HCT116 (cell line): ENCODE measurements around the gene CD200.

Experiments
- CEBPB ChIP-seq: IDR thresholded peaks from 2 replicates; pipeline ENCODE4 v1.6.1; 2012; ENCODE audit warnings: low read depth
- CTCF ChIP-seq, 3 experiments: fragments of 200-600 bp in 1 of 3; sonication (generic) in 1 of 3; IDR thresholded peaks in 2 of 3; conservative IDR thresholded peaks in 1 of 3; 2 replicates each; pipeline ENCODE4 v1.5.1; 2012 to 2017; ENCODE audit warnings: low read depth in 2 of 3, low read length in 2 of 3, antibody characterized with exemption in 1 of 3, borderline replicate concordance in 1 of 3, control low read depth in 1 of 3, mild to moderate bottlenecking in 1 of 3, mixed read lengths in 1 of 3, mixed run types in 1 of 3, moderate library complexity in 1 of 3; ENCODE audit not compliant: insufficient read depth in 1 of 3
- ELF1 ChIP-seq: IDR thresholded peaks from 2 replicates; pipeline ENCODE4 v1.6.1; 2012; ENCODE audit warnings: low read depth, borderline replicate concordance
- EZH2 ChIP-seq: fragments of 200-600 bp; sonication (generic); IDR thresholded peaks from 2 replicates; pipeline ENCODE4 v1.6.1; 2017; ENCODE audit warnings: antibody characterized with exemption, mixed run types
- EZH2phosphoT487 ChIP-seq: fragments of 200-600 bp; IDR thresholded peaks from 2 replicates; pipeline ENCODE4 v1.6.1; 2018; ENCODE audit warnings: antibody characterized with exemption, borderline replicate concordance
- MAX ChIP-seq: IDR thresholded peaks from 2 replicates; pipeline ENCODE4 v1.6.1; 2012
- POLR2A ChIP-seq: IDR thresholded peaks from 2 replicates; pipeline ENCODE4 v1.7.0; 2011; ENCODE audit warnings: borderline replicate concordance; ENCODE audit not compliant: insufficient read depth, insufficient read length; ENCODE audit errors: extremely low read depth
- RAD21 ChIP-seq: IDR thresholded peaks from 2 replicates; pipeline ENCODE4 v1.6.1; 2012; ENCODE audit warnings: low read depth, mild to moderate bottlenecking
- REST ChIP-seq: IDR thresholded peaks from 2 replicates; pipeline ENCODE4 v1.6.1; 2012; ENCODE audit warnings: low read depth
- SIN3A ChIP-seq: IDR thresholded peaks from 2 replicates; pipeline ENCODE4 v1.6.1; 2012; ENCODE audit warnings: low read depth
- SP1 ChIP-seq: IDR thresholded peaks from 2 replicates; pipeline ENCODE4 v1.6.1; 2012; ENCODE audit warnings: low read depth
- YY1 ChIP-seq: IDR thresholded peaks from 2 replicates; pipeline ENCODE4 v1.6.1; 2011; ENCODE audit warnings: low read length, low read depth, moderate library complexity, mild to moderate bottlenecking; ENCODE audit not compliant: insufficient replicate concordance; ENCODE audit errors: extremely low read depth
- ZNF274 ChIP-seq: fragments of 200-500 bp; sonication (Bioruptor generic); IDR thresholded peaks from 2 replicates; pipeline ENCODE4 v1.6.1; 2014; ENCODE audit warnings: mild to moderate bottlenecking, low read depth, low read length, inconsistent platforms

- TF ChIP-seq MAX (no peak), POLR2A (no peak), ELF1 (no peak), CTCF (IDR thresholded peaks at IDR 0.05 in 2 of 3, conservative IDR thresholded peaks at IDR 0.05 in 1 of 3; ENCODE audit: borderline replicate concordance in 1 of 3, insufficient read depth in 1 of 3, low read depth in 2 of 3, low read length in 2 of 3) (no peak), EZH2 (no peak), SP1 (no peak), CEBPB (no peak), RAD21 (no peak), ZNF274 (no peak), REST (no peak), YY1 (no peak), SIN3A (no peak), EZH2phosphoT487 (no peak)
Measured at GRCh38 chr3:112405845-112406244, 72.9 kb downstream of the CD200 start.
